ENCODE results near the gene INTS6. TPM values are rescaled to one million over a fixed set of nuclear protein-coding genes. Genes with fewer than 3 reads are reported as not detected.

INTS6 gene
- total RNA-seq, 3 donors from 2014 or later: 44.7 to 61.0 (median 54.0) TPM

DNA sequence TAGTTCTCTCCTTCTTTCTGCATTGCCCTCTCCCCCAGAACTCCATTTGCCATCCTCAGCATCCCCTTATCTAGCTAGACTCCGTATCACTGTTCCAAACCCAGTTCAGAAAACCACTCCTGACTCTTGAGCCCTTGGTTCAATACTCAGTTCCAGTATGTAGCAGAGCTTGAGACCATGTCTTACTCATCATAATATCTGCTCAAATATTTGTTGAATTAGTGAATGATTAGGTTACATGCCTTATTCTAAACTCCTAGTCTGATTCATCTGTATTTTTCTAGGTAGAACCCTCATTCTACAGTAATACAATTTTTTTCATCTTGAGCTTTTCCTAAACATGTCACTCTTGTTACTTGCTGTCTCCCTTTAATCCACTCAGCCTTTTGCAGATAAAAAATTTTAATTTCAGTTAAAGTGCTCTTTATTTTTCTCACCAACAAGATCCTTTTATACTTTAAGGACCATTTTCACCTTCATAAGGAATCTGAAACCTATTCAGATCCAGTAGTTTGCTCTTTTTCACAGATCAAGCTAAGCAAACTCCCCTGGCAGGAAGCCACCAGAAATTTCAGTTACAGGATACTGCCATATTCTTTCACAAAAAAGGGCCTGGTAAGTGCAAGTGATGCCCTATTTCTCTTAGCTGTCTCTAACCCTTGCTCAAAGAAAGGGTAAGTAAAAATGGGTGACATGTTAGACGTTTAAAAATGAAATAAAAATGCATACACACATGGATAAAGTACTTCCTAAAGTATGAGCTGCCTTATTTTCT lies 23.1 kb upstream of the INTS6 start:
- Mint-ChIP-seq H3K4me1 (ENCODE audit: low read depth) (peaks cover 4% of the 10 kb centered on the region), H3K9me3 (no peaks in the 10 kb centered on the region), H3K27me3 (ENCODE audit: low read depth) (no peaks in the 10 kb centered on the region), H3K36me3 (ENCODE audit: insufficient read depth) (no peaks in the 10 kb centered on the region), H3K4me3 (no peak overlapping the region)
- no peak for ATAC-seq
- no peak for DNase-seq

- Mint-ChIP-seq H3K36me3 (ENCODE audit: insufficient read depth) (no peaks in the 10 kb centered on the region), H3K9me3 (no peaks in the 10 kb centered on the region), H3K4me3 (no peak overlapping the region), H3K4me1 (ENCODE audit: low read depth) (no peaks in the 10 kb centered on the region), H3K27me3 (ENCODE audit: low read depth) (no peaks in the 10 kb centered on the region)
- ATAC-seq: no peak
- no peak for DNase-seq
Measured at GRCh38 chr13:51469790-51470189, 17.0 kb upstream of the INTS6 start.

DNA sequence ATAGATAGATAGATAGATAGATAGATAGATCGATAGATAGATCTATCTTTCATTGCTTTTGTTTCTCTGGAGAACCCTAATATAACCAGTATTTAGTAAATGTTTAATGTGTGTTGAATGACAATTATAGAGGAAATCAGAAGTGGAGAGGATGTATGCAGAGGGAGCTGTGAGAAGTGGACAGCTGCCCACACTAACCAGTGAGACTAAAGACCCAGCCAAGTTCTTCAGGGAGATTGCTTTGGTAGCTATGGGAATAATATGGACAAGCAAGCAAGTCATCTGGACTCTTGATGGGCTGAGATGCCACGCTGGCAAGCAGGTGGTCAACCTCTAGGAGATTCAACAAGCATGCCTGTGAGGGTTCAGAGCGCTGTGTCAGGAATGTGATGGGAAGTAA lies 14.9 kb upstream of the INTS6 start:
- no peak for DNase-seq
- Mint-ChIP-seq H3K27me3 (ENCODE audit: low read depth) (no peaks in the 10 kb centered on the region), H3K36me3 (ENCODE audit: insufficient read depth) (no peaks in the 10 kb centered on the region), H3K4me1 (ENCODE audit: low read depth) (no peaks in the 10 kb centered on the region), H3K9me3 (no peaks in the 10 kb centered on the region), H3K4me3 (no peak overlapping the region)
- no peak for ATAC-seq

DNA sequence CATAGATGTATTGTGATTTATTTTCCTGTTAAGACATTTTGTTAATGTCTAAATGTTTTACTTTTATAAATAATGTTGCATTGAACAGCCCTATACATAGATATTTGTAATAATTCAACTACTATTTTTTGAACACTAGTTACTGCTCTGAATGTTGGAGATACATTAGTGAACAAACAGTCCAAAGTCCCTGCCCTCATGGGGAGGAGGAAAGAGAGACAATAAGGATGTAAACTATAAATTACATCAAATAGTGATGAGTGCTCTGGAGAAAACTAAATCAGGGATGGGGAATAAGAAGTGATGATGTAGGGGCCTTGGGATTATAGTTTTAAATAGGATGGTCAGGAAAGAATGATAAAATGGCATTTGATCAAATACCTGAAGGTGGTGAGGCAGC lies 12.3 kb upstream of the INTS6 start:
- ATAC-seq: no peak
- Mint-ChIP-seq H3K9me3 (no peaks in the 10 kb centered on the region), H3K4me3 (no peak overlapping the region)

GRCh38 chr13:51457086-51457815 lies 4.4 kb upstream of the INTS6 start:
- peaks cover 16% of the 10 kb centered on the region for H3K36me3 Mint-ChIP-seq (ENCODE audit: insufficient read depth)
- no peak overlapping the region for H3K4me3 Mint-ChIP-seq
- DNase-seq: no peak
- H3K27me3 Mint-ChIP-seq (ENCODE audit: low read depth): no peaks in the 10 kb centered on the region
- H3K4me1 Mint-ChIP-seq (ENCODE audit: low read depth): peaks cover 25% of the 10 kb centered on the region
- no peaks in the 10 kb centered on the region for H3K9me3 Mint-ChIP-seq
- no peak for ATAC-seq

More for the DNA sequence above, 12.3 kb upstream of the INTS6 start:
- H3K4me1 Mint-ChIP-seq (ENCODE audit: low read depth): no peaks in the 10 kb centered on the region
- H3K27me3 Mint-ChIP-seq (ENCODE audit: low read depth): no peaks in the 10 kb centered on the region
- H3K36me3 Mint-ChIP-seq (ENCODE audit: insufficient read depth): no peaks in the 10 kb centered on the region
- DNase-seq: no peak

DNA sequence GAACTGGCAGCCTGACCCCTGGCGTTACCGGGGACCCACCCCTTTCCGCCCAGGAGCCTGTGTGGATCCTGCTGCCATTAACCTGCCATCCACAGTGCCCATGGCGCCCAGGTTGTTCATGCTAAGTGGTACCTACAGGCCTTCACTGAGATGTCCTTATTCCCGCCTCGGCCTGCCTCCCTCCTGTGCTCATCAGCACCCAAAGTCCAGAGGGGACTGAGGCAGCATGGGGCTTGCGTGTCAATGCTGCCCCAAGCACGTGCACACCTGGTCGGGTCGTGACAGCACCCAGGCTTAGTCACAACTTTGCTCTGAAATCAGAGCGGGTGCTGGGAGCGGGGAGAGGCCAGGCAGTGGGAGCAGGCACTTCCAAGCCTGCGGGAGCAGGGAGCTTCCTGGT lies 3.7 kb upstream of the INTS6 start:
- DNase-seq (no peak), ATAC-seq (no peak)
- H3K27me3 Mint-ChIP-seq (ENCODE audit: low read depth): no peaks in the 10 kb centered on the region
- no peak overlapping the region for H3K4me3 Mint-ChIP-seq
- no peaks in the 10 kb centered on the region for H3K9me3 Mint-ChIP-seq
- peaks cover 25% of the 10 kb centered on the region for H3K4me1 Mint-ChIP-seq (ENCODE audit: low read depth)
- H3K36me3 Mint-ChIP-seq (ENCODE audit: insufficient read depth): peaks cover 16% of the 10 kb centered on the region

GRCh38 chr13:51455532-51455931 lies 2.7 kb upstream of the INTS6 start:
- peaks cover 30% of the 10 kb centered on the region for H3K4me1 Mint-ChIP-seq (ENCODE audit: low read depth)
- H3K27me3 Mint-ChIP-seq (ENCODE audit: low read depth): no peaks in the 10 kb centered on the region
- H3K4me3 Mint-ChIP-seq: no peak overlapping the region
- peaks cover 18% of the 10 kb centered on the region for H3K36me3 Mint-ChIP-seq (ENCODE audit: insufficient read depth)
- DNase-seq: no peak
- H3K9me3 Mint-ChIP-seq: no peaks in the 10 kb centered on the region
- no peak for ATAC-seq

- H3K27me3 Mint-ChIP-seq (ENCODE audit: low read depth): no peaks in the 10 kb centered on the region
- ATAC-seq: no peak
- H3K4me3 Mint-ChIP-seq: peak overlapping the region; percentile 92
- DNase-seq: peak; percentile 47
- H3K36me3 Mint-ChIP-seq (ENCODE audit: insufficient read depth): peaks cover 21% of the 10 kb centered on the region
- H3K4me1 Mint-ChIP-seq (ENCODE audit: low read depth): peaks cover 40% of the 10 kb centered on the region
- H3K9me3 Mint-ChIP-seq: no peaks in the 10 kb centered on the region
Measured at GRCh38 chr13:51453959-51454703, 1.3 kb upstream of the INTS6 start.

- H3K4me3 Mint-ChIP-seq: peak overlapping the region; percentile 92
- H3K9me3 Mint-ChIP-seq: no peaks in the 10 kb centered on the region
- peaks cover 44% of the 10 kb centered on the region for H3K4me1 Mint-ChIP-seq (ENCODE audit: low read depth)
- ATAC-seq (peak; percentile 46 to 49), DNase-seq (peak; percentile 76)
- peaks cover 24% of the 10 kb centered on the region for H3K36me3 Mint-ChIP-seq (ENCODE audit: insufficient read depth)
- no peaks in the 10 kb centered on the region for H3K27me3 Mint-ChIP-seq (ENCODE audit: low read depth)
Measured at GRCh38 chr13:51453207-51453958, 547 bp upstream of the INTS6 start.

DNA sequence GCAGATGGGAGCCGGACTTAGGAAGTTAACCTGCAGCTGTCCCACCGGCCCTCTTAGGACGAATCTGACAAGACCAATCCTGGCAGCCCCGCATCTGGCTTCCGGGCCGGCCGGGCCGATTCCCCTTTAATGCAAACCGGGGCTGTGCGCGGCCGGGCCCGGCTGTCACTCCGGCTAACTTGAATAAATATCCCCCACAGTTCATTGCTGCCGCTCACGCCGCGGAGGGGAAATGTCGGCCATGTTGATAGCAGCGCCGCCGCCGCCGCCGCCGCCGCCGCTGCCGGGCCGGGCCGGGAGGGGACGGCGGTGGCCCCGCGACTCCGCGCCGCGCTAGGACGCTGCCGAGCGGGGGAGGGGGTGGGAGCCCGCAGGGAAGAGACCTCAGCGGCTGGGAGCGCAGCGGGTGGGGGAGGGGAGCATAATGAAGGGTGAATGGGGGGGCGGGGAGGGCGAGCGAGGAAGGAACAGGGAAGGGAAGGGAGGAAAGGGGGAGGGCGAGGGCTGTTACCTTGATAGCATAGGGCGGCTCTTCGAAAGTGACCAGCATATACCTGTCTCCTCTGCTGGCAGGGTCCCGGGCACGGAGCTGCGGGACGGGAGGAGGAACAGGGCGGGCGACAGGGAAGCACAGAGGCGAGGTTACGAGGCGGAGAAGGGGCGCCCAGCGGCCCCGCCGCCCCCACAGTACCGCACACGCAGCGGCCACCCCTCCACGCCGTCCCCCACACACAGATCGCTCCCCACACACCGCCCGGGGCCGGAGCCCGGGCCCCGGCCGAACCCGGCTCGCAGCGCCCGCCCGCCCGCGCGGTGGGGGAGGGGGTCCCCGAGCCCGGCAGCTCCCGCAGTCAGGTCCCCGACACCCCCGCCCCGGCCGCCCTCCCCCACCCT lies 1.1 kb downstream of the INTS6 start:
- Mint-ChIP-seq H3K36me3 (ENCODE audit: insufficient read depth) (peaks cover 22% of the 10 kb centered on the region), H3K4me3 (peak overlapping the region; percentile 92), H3K27me3 (ENCODE audit: low read depth) (no peaks in the 10 kb centered on the region), H3K4me1 (ENCODE audit: low read depth) (peaks cover 40% of the 10 kb centered on the region), H3K9me3 (no peaks in the 10 kb centered on the region)
- ATAC-seq (peak; percentile 15 to 16), DNase-seq (peak; percentile 62)

DNA sequence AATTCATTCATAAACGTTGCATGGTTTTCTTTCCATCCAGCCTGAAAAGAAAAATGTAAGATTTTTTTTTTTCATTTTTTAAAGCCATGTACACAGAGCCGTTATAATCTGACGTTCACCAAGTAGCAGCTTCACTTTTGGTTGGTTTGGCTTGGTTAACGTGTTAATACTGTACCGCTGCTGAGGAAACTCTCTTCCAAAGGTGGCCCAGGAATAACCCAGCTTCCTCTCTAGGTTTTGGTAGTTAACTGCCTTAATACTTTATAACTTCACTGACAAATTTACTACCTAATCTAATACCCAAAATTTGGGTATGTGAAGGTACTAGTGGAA lies 1.7 kb downstream of the INTS6 start:
- Mint-ChIP-seq H3K27me3 (ENCODE audit: low read depth) (no peaks in the 10 kb centered on the region), H3K9me3 (no peaks in the 10 kb centered on the region), H3K36me3 (ENCODE audit: insufficient read depth) (peaks cover 27% of the 10 kb centered on the region), H3K4me3 (peak overlapping the region; percentile 92), H3K4me1 (ENCODE audit: low read depth) (peaks cover 42% of the 10 kb centered on the region)
- ATAC-seq: no peak
- no peak for DNase-seq

DNA sequence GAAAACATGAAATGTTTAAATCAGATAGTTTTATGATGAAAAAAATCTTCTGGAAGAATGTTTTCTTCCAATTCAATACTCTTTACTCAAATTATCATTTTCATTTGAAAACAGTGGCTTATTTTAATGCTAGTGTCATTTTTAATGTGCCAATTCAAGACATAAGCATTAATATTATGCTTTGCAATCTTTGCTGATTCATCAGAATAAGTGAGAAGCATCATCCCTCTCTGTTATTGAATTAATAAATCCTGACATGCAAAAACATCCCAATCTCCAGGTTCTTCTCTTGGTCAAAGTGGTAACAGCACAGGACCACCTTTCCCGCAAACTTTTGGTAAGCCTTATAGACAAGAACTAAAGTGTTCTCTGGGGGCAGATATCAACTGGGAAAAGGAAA lies 3.8 kb downstream of the INTS6 start:
- DNase-seq (no peak), ATAC-seq (no peak)
- Mint-ChIP-seq H3K4me1 (ENCODE audit: low read depth) (peaks cover 24% of the 10 kb centered on the region), H3K4me3 (no peak overlapping the region), H3K36me3 (ENCODE audit: insufficient read depth) (peaks cover 22% of the 10 kb centered on the region), H3K27me3 (ENCODE audit: low read depth) (no peaks in the 10 kb centered on the region), H3K9me3 (no peaks in the 10 kb centered on the region)

DNA sequence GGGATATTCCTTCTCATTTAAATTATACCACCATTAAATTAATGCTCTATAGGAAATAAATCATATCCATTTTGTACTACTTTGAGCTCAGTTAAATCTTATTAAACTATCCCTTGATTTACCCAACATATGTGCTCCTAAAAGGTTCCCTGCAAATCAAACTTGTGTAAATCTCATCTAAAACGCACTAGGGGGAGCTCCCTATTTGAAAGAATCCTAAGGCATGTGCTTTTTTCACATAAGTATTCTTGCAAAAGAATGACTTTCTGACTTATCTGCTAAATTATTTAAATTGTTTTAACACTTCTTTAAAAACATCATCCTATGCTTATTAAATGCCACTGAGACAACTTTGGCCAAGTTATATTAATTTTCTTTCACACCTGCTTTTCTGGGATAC lies 7.9 kb downstream of the INTS6 start:
- H3K27me3 Mint-ChIP-seq (ENCODE audit: low read depth): no peaks in the 10 kb centered on the region
- no peak overlapping the region for H3K4me3 Mint-ChIP-seq
- ATAC-seq (no peak), DNase-seq (no peak)
- peaks cover 17% of the 10 kb centered on the region for H3K36me3 Mint-ChIP-seq (ENCODE audit: insufficient read depth)
- H3K9me3 Mint-ChIP-seq: no peaks in the 10 kb centered on the region
- H3K4me1 Mint-ChIP-seq (ENCODE audit: low read depth): peaks cover 12% of the 10 kb centered on the region
